Fibroblast of mammary gland (primary cell): ENCODE results near the gene NCAPG.

Experiments used
- DNase-seq: peaks from one replicate; pipeline ENCODE4 v3.0.0-alpha.2; 2010; ENCODE audit warnings: low read depth
- H3K4me3 ChIP-seq: 2 replicates; pipeline ENCODE4 v1.5.1; 2011; ENCODE audit warnings: low read depth, mild to moderate bottlenecking, low read length, moderate library complexity; ENCODE audit not compliant: control insufficient read depth
- TF ChIP-seq, protein P1 (sequence below): conservative IDR thresholded peaks from 2 replicates; pipeline ENCODE4 v1.5.1; 2011; ENCODE audit warnings: low read depth, low read length, inconsistent platforms; ENCODE audit not compliant: control insufficient read depth, insufficient read depth

Gene NCAPG

DNA sequence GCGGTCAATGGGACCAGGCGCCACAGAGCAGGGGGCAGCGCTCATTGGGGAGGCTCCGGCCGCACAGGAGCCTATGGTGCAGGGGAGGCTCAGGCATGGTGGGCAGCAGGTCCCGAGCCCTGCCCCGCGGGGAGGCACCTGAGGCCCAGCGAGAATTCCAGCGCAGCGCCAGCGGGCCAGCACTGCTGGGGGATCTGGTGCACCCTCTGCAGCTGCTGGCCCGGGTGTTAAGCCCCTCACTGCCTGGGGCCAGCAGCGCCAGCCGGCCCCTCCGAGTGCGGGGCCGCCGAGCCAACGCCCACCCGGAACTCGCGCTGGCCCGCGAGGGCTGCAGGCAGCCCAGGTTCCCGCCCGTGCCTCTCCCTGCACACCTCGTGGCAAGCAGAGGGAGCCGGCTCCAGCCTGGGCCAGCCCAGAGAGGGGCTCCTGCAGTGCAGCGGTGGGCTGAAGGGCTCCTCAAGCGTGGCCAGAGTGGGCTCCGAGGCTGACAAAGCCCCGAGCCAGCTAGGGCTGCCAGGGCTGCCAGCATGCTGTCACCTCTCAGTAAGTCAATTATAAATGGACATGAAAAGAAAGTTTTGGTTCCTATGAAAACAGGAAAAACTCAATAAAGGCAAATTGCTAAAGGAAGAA lies 43.8 kb upstream of the NCAPG start:
- TF ChIP-seq, protein P1, sequence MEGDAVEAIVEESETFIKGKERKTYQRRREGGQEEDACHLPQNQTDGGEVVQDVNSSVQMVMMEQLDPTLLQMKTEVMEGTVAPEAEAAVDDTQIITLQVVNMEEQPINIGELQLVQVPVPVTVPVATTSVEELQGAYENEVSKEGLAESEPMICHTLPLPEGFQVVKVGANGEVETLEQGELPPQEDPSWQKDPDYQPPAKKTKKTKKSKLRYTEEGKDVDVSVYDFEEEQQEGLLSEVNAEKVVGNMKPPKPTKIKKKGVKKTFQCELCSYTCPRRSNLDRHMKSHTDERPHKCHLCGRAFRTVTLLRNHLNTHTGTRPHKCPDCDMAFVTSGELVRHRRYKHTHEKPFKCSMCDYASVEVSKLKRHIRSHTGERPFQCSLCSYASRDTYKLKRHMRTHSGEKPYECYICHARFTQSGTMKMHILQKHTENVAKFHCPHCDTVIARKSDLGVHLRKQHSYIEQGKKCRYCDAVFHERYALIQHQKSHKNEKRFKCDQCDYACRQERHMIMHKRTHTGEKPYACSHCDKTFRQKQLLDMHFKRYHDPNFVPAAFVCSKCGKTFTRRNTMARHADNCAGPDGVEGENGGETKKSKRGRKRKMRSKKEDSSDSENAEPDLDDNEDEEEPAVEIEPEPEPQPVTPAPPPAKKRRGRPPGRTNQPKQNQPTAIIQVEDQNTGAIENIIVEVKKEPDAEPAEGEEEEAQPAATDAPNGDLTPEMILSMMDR: no peak
- H3K4me3 ChIP-seq: no peak overlapping the region
- no peak for DNase-seq

DNA sequence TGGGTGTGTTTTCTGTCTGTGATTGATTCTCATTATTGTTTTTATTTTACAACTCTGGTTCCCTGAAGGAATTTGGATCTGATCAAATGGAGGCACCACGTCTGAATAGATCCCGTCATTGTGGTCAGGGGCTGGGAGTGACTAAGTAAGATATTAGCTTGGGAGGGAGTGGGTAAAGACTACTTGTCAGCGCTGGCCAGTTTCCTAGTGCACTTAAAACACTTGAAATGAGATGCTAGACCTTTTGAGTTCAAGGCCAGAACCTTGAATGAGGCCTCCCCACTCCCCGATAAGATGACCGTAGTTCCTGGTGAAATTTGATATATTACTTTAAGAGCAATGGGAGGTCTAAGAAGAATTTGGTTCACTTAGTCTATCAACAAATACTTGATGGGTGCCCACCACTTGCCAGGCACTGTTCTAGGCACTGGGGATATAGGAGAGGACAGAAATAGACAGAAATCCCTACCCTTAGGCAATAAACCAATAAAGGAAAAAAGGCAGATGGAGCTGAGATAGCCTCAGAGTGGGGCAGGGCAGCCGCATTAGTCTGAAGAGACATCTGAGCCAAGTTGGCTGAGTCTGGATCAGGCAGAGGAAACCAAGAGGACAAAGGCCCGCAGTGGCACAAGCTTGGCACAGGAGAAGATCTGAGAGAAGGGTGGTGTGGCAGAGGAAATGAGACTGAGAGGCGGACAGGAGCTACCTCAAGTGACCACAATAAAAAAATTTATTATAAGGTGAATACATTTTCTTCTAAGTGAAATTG lies 41.2 kb upstream of the NCAPG start:
- DNase-seq: no peak
- TF ChIP-seq, protein P1: no peak

DNA sequence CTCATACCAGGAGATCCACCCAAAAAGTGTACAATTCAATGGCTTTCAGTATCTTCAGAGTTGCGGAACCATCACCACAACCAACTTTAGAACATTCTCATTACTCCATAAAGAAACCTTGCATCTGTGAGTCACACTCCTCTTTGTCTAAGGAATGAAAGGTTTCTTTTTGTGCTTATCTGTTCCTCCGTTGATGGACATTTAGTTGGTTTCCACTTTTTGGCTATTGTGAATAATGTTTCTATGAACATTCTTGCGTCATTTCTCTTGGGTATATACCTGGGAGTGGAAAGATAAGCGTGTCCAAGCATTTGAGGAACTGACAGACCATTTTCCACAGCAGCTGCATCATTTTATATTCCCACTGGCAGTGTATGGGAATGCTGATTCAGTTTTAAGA lies 39.9 kb upstream of the NCAPG start:
- no peak overlapping the region for H3K4me3 ChIP-seq
- no peak for DNase-seq
- TF ChIP-seq, protein P1: no peak

More for the DNA sequence above, 41.2 kb upstream of the NCAPG start:
- H3K4me3 ChIP-seq: no peak overlapping the region

DNA sequence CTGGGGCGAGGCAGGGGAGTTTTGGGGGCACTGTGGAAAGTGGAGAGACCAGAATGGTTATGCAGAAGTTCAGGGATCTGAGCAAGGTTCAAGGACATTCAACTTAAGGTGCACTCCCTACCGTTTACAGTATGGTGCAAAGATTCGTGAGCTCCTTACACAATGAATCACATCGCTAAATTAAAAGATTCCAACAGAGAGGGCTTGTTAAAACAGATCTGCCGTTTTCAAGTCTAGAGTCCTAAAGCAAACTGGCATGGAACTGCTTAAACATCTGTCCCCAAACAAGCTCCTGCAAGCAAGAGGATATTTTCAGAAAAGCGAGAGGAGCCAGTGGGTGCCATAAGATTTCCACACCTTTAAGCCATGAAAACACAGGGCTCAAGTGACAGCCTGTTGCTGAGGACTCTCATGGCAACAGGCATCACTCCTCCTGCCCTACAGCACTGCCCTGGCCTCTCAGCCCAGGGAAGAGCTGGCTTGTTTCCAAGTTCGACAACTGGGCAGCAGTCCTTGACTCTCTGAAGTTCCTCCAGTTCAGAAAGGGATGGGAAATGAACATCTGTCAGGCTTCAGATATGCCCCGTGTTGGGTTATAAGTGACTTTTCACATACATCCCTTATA lies 39.4 kb upstream of the NCAPG start:
- DNase-seq: no peak
- TF ChIP-seq, protein P1: no peak
- no peak overlapping the region for H3K4me3 ChIP-seq

DNA sequence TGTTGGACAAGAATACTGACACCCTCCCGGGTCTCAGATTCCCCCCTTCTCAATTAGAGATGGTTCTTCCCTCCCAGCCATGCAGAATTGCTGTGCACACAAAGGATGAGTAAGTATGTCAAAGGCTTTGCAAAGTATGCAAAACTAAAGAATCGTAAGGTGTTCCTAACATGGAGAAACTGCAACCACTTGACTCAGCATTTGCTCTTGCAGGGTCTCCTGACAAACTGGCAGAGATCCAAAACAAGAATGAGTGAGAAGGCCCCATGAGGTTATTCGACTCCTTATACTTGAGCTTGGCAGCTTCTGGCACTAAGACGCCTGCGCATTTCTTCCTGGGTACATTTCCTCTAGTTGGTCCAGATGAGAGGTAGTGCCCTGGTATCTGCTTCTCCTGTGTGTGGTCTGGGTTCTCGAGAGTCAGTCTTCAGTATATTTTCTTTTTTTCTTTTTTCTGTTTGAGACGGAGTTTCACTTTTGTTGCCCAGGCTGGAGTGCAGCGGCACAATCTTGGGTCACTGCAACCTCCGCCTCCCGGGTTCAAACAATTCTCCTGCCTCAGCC lies 37.6 kb upstream of the NCAPG start:
- no peak overlapping the region for H3K4me3 ChIP-seq
- DNase-seq: no peak
- TF ChIP-seq, protein P1: no peak

- TF ChIP-seq, protein P1: no peak
- DNase-seq: no peak
Observed at GRCh38 chr4:17778431-17778830, 32.3 kb upstream of the NCAPG start.

More at GRCh38 chr4:17778431-17778830, 32.3 kb upstream of the NCAPG start:
- no peak overlapping the region for H3K4me3 ChIP-seq
